ENCODE data around the gene RALY.
A peak's percentile ranks its signal among the peaks of the same experiment; 100 is the strongest.
"Not testable (repeated sequence)": the region's sequence is repeated elsewhere in the genome, so short reads cannot be mapped to it uniquely, and the experiment has no call there.

RALY gene

GRCh38 chr20:34017610-34018009 is 23.9 kb downstream of the RALY start:
- Mint-ChIP-seq H3K4me1 (peaks cover 83% of the 10 kb centered on the region), H3K27ac (no peak overlapping the region), H3K4me3 (no peak overlapping the region), H3K36me3 (ENCODE audit: low read depth) (peaks cover 2% of the 10 kb centered on the region), H3K27me3 (no peaks in the 10 kb centered on the region), H3K9me3 (no peaks in the 10 kb centered on the region)
- ATAC-seq (no peak), DNase-seq (no peak)

- H3K27me3 Mint-ChIP-seq: no peaks in the 10 kb centered on the region
- ATAC-seq (no peak), DNase-seq (no peak)
- no peak overlapping the region for H3K27ac Mint-ChIP-seq
- peaks cover 83% of the 10 kb centered on the region for H3K4me1 Mint-ChIP-seq
- H3K4me3 Mint-ChIP-seq: no peak overlapping the region
- no peaks in the 10 kb centered on the region for H3K9me3 Mint-ChIP-seq
- H3K36me3 Mint-ChIP-seq (ENCODE audit: low read depth): peaks cover 6% of the 10 kb centered on the region
Measured at GRCh38 chr20:34018166-34018565, 24.5 kb downstream of the RALY start.

- Mint-ChIP-seq H3K27me3 (no peaks in the 10 kb centered on the region), H3K4me3 (no peak overlapping the region), H3K4me1 (peaks cover 68% of the 10 kb centered on the region), H3K36me3 (ENCODE audit: low read depth) (peaks cover 7% of the 10 kb centered on the region), H3K27ac (peak overlapping the region; percentile 73), H3K9me3 (no peaks in the 10 kb centered on the region)
- DNase-seq (no peak), ATAC-seq (peak; percentile 75)
Measured at GRCh38 chr20:34022151-34022838, 28.6 kb downstream of the RALY start.

GRCh38 chr20:34022839-34023234 is 29.1 kb downstream of the RALY start:
- peaks cover 68% of the 10 kb centered on the region for H3K4me1 Mint-ChIP-seq
- ATAC-seq (no peak), DNase-seq (no peak)
- H3K36me3 Mint-ChIP-seq (ENCODE audit: low read depth): peaks cover 6% of the 10 kb centered on the region
- H3K27me3 Mint-ChIP-seq: no peaks in the 10 kb centered on the region
- no peak overlapping the region for H3K4me3 Mint-ChIP-seq
- H3K27ac Mint-ChIP-seq: peak overlapping the region; percentile 73
- H3K9me3 Mint-ChIP-seq: no peaks in the 10 kb centered on the region

- H3K4me3 Mint-ChIP-seq: no peak overlapping the region
- H3K27ac Mint-ChIP-seq: no peak overlapping the region
- H3K27me3 Mint-ChIP-seq: no peaks in the 10 kb centered on the region
- ATAC-seq (no peak), DNase-seq (no peak)
- H3K4me1 Mint-ChIP-seq: peaks cover 66% of the 10 kb centered on the region
- H3K36me3 Mint-ChIP-seq (ENCODE audit: low read depth): peaks cover 6% of the 10 kb centered on the region
- no peaks in the 10 kb centered on the region for H3K9me3 Mint-ChIP-seq
Measured at GRCh38 chr20:34023937-34024722, 30.4 kb downstream of the RALY start.

- H3K9me3 Mint-ChIP-seq: no peaks in the 10 kb centered on the region
- H3K4me1 Mint-ChIP-seq: peaks cover 66% of the 10 kb centered on the region
- H3K27me3 Mint-ChIP-seq: no peaks in the 10 kb centered on the region
- H3K36me3 Mint-ChIP-seq (ENCODE audit: low read depth): peaks cover 6% of the 10 kb centered on the region
- ATAC-seq (no peak), DNase-seq (no peak)
- H3K4me3 Mint-ChIP-seq: no peak overlapping the region
- H3K27ac Mint-ChIP-seq: no peak overlapping the region
Measured at GRCh38 chr20:34024723-34025351, 31.1 kb downstream of the RALY start.

GRCh38 chr20:34028013-34028412 is 34.3 kb downstream of the RALY start:
- H3K9me3 Mint-ChIP-seq; DNase-seq; H3K27me3 Mint-ChIP-seq; ATAC-seq; H3K36me3 Mint-ChIP-seq (ENCODE audit: low read depth); H3K27ac Mint-ChIP-seq; H3K4me3 Mint-ChIP-seq: not testable (repeated sequence)
- peaks cover 42% of the 10 kb centered on the region for H3K4me1 Mint-ChIP-seq

- H3K27ac Mint-ChIP-seq: no peak overlapping the region
- peaks cover 16% of the 10 kb centered on the region for H3K36me3 Mint-ChIP-seq (ENCODE audit: low read depth)
- no peak overlapping the region for H3K4me3 Mint-ChIP-seq
- DNase-seq: no peak
- ATAC-seq: no peak
- no peaks in the 10 kb centered on the region for H3K27me3 Mint-ChIP-seq
- peaks cover 36% of the 10 kb centered on the region for H3K4me1 Mint-ChIP-seq
- no peaks in the 10 kb centered on the region for H3K9me3 Mint-ChIP-seq
Measured at GRCh38 chr20:34029415-34029814, 35.7 kb downstream of the RALY start.

GRCh38 chr20:34030456-34030855 is 36.7 kb downstream of the RALY start:
- no peaks in the 10 kb centered on the region for H3K9me3 Mint-ChIP-seq
- peaks cover 16% of the 10 kb centered on the region for H3K36me3 Mint-ChIP-seq (ENCODE audit: low read depth)
- no peak for ATAC-seq
- DNase-seq: no peak
- no peaks in the 10 kb centered on the region for H3K27me3 Mint-ChIP-seq
- H3K4me3 Mint-ChIP-seq: no peak overlapping the region
- peaks cover 35% of the 10 kb centered on the region for H3K4me1 Mint-ChIP-seq
- no peak overlapping the region for H3K27ac Mint-ChIP-seq

GRCh38 chr20:34033903-34034302 is 40.2 kb downstream of the RALY start:
- H3K4me3 Mint-ChIP-seq: no peak overlapping the region
- peaks cover 45% of the 10 kb centered on the region for H3K4me1 Mint-ChIP-seq
- H3K27me3 Mint-ChIP-seq: no peaks in the 10 kb centered on the region
- H3K9me3 Mint-ChIP-seq: no peaks in the 10 kb centered on the region
- H3K27ac Mint-ChIP-seq: no peak overlapping the region
- no peak for DNase-seq
- no peak for ATAC-seq
- peaks cover 16% of the 10 kb centered on the region for H3K36me3 Mint-ChIP-seq (ENCODE audit: low read depth)

- Mint-ChIP-seq H3K4me1 (peaks cover 65% of the 10 kb centered on the region), H3K4me3 (no peak overlapping the region), H3K9me3 (no peaks in the 10 kb centered on the region), H3K36me3 (ENCODE audit: low read depth) (peaks cover 17% of the 10 kb centered on the region), H3K27me3 (no peaks in the 10 kb centered on the region), H3K27ac (peak overlapping the region; percentile 16)
- ATAC-seq (peak; percentile 100), DNase-seq (peak; percentile 45)
Measured at GRCh38 chr20:34037121-34037520, 43.4 kb downstream of the RALY start.

GRCh38 chr20:34037767-34038166 is 44.1 kb downstream of the RALY start:
- Mint-ChIP-seq H3K27me3 (no peaks in the 10 kb centered on the region), H3K4me3 (no peak overlapping the region), H3K4me1 (peaks cover 69% of the 10 kb centered on the region), H3K27ac (peak overlapping the region; percentile 16), H3K36me3 (ENCODE audit: low read depth) (peaks cover 14% of the 10 kb centered on the region), H3K9me3 (no peaks in the 10 kb centered on the region)
- no peak for DNase-seq
- ATAC-seq: no peak

GRCh38 chr20:34040300-34040995 is 46.7 kb downstream of the RALY start:
- Mint-ChIP-seq H3K4me1 (peaks cover 79% of the 10 kb centered on the region), H3K9me3 (no peaks in the 10 kb centered on the region), H3K36me3 (ENCODE audit: low read depth) (peaks cover 5% of the 10 kb centered on the region), H3K27me3 (no peaks in the 10 kb centered on the region), H3K4me3 (no peak overlapping the region), H3K27ac (no peak overlapping the region)
- no peak for ATAC-seq
- no peak for DNase-seq

GRCh38 chr20:34041226-34041625 is 47.5 kb downstream of the RALY start:
- ATAC-seq (no peak), DNase-seq (no peak)
- no peaks in the 10 kb centered on the region for H3K27me3 Mint-ChIP-seq
- no peak overlapping the region for H3K27ac Mint-ChIP-seq
- peaks cover 5% of the 10 kb centered on the region for H3K36me3 Mint-ChIP-seq (ENCODE audit: low read depth)
- peaks cover 75% of the 10 kb centered on the region for H3K4me1 Mint-ChIP-seq
- no peaks in the 10 kb centered on the region for H3K9me3 Mint-ChIP-seq
- H3K4me3 Mint-ChIP-seq: no peak overlapping the region

All from activated naive CD8-positive, alpha-beta T cell treated with anti-CD3 and anti-CD28 coated beads, Interleukin-2, amount 50 U/mL, for 24 hours (primary cell).